CD4-positive, alpha-beta memory T cell (primary cell): ENCODE measurements around the gene RPA1. TPM values are rescaled to one million over a fixed set of nuclear protein-coding genes. Genes with fewer than 3 reads are reported as not detected.

Source experiments
- CTCF ChIA-PET: fragments of 350-600 bp; sonication (Branson Sonifier 250); formaldehyde crosslinking; loops from one replicate; lab custom pipeline; 2021; ENCODE audit warnings: inconsistent platforms; ENCODE audit not compliant: partially characterized antibody; lab: Charles Lee
- POLR2A ChIA-PET: fragments of 350-600 bp; sonication (Branson Sonifier 250); formaldehyde crosslinking; loops from one replicate; lab custom pipeline; 2021; ENCODE audit not compliant: partially characterized antibody; lab: Charles Lee
- DNase-seq, 5 donors: peaks; one replicate each; pipeline versions ENCODE4 v3.0.0 to v3.0.0-alpha.2; 2020 to 2022; ENCODE audit warnings: mixed read lengths in 1 of 5
- H3K27ac ChIP-seq: one replicate; pipeline ENCODE4 v1.7.0; 2013; ENCODE audit warnings: low read depth, low read length
- H3K27me3 ChIP-seq: 2 replicates; pipeline ENCODE4 v1.7.0; 2013; ENCODE audit warnings: mild to moderate bottlenecking, low read length, moderate library complexity; ENCODE audit not compliant: insufficient read depth
- H3K36me3 ChIP-seq: 2 replicates; pipeline ENCODE4 v1.7.0; 2013; ENCODE audit warnings: mild to moderate bottlenecking, low read length, moderate library complexity; ENCODE audit not compliant: insufficient read depth
- H3K4me1 ChIP-seq: 2 replicates; pipeline ENCODE4 v1.7.0; 2013; ENCODE audit warnings: mild to moderate bottlenecking, low read length, moderate library complexity; ENCODE audit not compliant: insufficient read depth
- H3K4me3 ChIP-seq, 2 donors: one replicate each; pipeline ENCODE4 v1.7.0; 2013; ENCODE audit warnings: low read length in 2 of 2, mild to moderate bottlenecking in 1 of 2
- H3K9me3 ChIP-seq, 2 donors: one replicate each; pipeline ENCODE4 v1.7.0; 2013; ENCODE audit warnings: low read length in 2 of 2, control low read depth in 1 of 2; ENCODE audit not compliant: control insufficient read depth in 1 of 2
- H3K27ac Mint-ChIP-seq, 7 donors: one replicate each; pipeline ENCODE4 v1.8.0; 2020 to 2021; ENCODE audit warnings: mixed read lengths in 7 of 7, mild to moderate bottlenecking in 6 of 7, inconsistent platforms in 3 of 7, moderate library complexity in 3 of 7
- H3K27me3 Mint-ChIP-seq, 2 donors: one replicate each; pipeline ENCODE4 v1.8.0; 2020 to 2021; ENCODE audit warnings: mixed read lengths in 2 of 2
- H3K36me3 Mint-ChIP-seq, 2 donors: one replicate each; pipeline ENCODE4 v1.8.0; 2020 to 2021; ENCODE audit warnings: mixed read lengths in 2 of 2, inconsistent platforms in 1 of 2, mild to moderate bottlenecking in 1 of 2
- H3K4me1 Mint-ChIP-seq, 4 donors: one replicate each; pipeline ENCODE4 v1.8.0; 2020 to 2021; ENCODE audit warnings: mixed read lengths in 4 of 4, mild to moderate bottlenecking in 1 of 4
- H3K4me3 Mint-ChIP-seq, 8 donors: one replicate each; pipeline ENCODE4 v1.8.0; 2020 to 2021; ENCODE audit warnings: mixed read lengths in 8 of 8, mild to moderate bottlenecking in 7 of 8, moderate library complexity in 6 of 8, inconsistent platforms in 3 of 8
- H3K9me3 Mint-ChIP-seq, 8 donors: one replicate each; pipeline ENCODE4 v1.8.0; 2020 to 2021; ENCODE audit warnings: mixed read lengths in 8 of 8, mild to moderate bottlenecking in 5 of 8, inconsistent platforms in 3 of 8, moderate library complexity in 1 of 8
- intact Hi-C: fragments of 100-400 bp; cut with micrococcal nuclease; formaldehyde crosslinking; loops from one replicate; pipeline ENCODE4 v1.15.1; 2023
- polyA plus RNA-seq, 2 donors: library from polyadenylated mRNA; unstranded; fragments of 300-500 nt; fragmentation: Illumina TruSeq; gene quantifications; one replicate each; pipeline ENCODE4 v1.2.3, GENCODE V29; 2021
- total RNA-seq, 2 experiments: library from RNA; stranded (reverse); gene quantifications; one replicate each; pipeline ENCODE4 v1.2.3, GENCODE V29; 2021

RPA1 gene
- total and polyA plus RNA-seq, 4 experiments from 2014 or later: 95.4 to 119 (median 107) TPM

- CTCF ChIA-PET: interaction anchor here (1.0 kb wide), 1 partner anchor 197 kb away, joined by 3 read pairs; no protein-coding TSS in a partner anchor
Measured at GRCh38 chr17:1918346-1919162, 88.7 kb downstream of the RPA1 start.

GRCh38 chr17:1919201-1919600, 89.4 kb downstream of the RPA1 start:
- Mint-ChIP-seq H3K27me3 (peaks cover 2 to 7% of the 10 kb centered on the region in 2 donors), H3K27ac (no peak overlapping the region), H3K36me3 (no peaks in the 10 kb centered on the region), H3K4me1 (no peaks in the 10 kb centered on the region), H3K4me3 (no peak overlapping the region), H3K9me3 (no peaks in the 10 kb centered on the region)
- H3K9me3 ChIP-seq: no peaks in the 10 kb centered on the region
- H3K4me1 ChIP-seq: no peaks in the 10 kb centered on the region
- intact Hi-C loops: no loop called here
- POLR2A ChIA-PET: no interaction called here
- H3K4me3 ChIP-seq: no peak overlapping the region
- DNase-seq: no peak
- CTCF ChIA-PET: interaction anchor here (1.0 kb wide), 1 partner anchor 198 kb away, joined by 3 read pairs; no protein-coding TSS in a partner anchor
- H3K36me3 ChIP-seq: no peaks in the 10 kb centered on the region
- no peak overlapping the region for H3K27ac ChIP-seq
- no peaks in the 10 kb centered on the region for H3K27me3 ChIP-seq

More at GRCh38 chr17:1918346-1919162, 88.7 kb downstream of the RPA1 start:
- H3K27me3 Mint-ChIP-seq: peaks cover 2 to 7% of the 10 kb centered on the region in 2 donors
- no peaks in the 10 kb centered on the region for H3K4me1 Mint-ChIP-seq
- no peak overlapping the region for H3K4me3 Mint-ChIP-seq
- intact Hi-C loops: no loop called here
- no peaks in the 10 kb centered on the region for H3K9me3 ChIP-seq
- H3K36me3 ChIP-seq: no peaks in the 10 kb centered on the region
- H3K27ac ChIP-seq: no peak overlapping the region
- DNase-seq: no peak
- no peaks in the 10 kb centered on the region for H3K9me3 Mint-ChIP-seq
- POLR2A ChIA-PET: no interaction called here
- no peak overlapping the region for H3K4me3 ChIP-seq
- H3K27me3 ChIP-seq: no peaks in the 10 kb centered on the region
- H3K36me3 Mint-ChIP-seq: no peaks in the 10 kb centered on the region
- H3K27ac Mint-ChIP-seq: no peak overlapping the region
- no peaks in the 10 kb centered on the region for H3K4me1 ChIP-seq

GRCh38 chr17:1920948-1921351, 91.1 kb downstream of the RPA1 start:
- H3K9me3 Mint-ChIP-seq: no peaks in the 10 kb centered on the region
- H3K4me3 Mint-ChIP-seq: no peak overlapping the region
- intact Hi-C loops: no loop called here
- no peak overlapping the region for H3K27ac Mint-ChIP-seq
- peaks cover under 1 to 4% of the 10 kb centered on the region in 2 donors for H3K27me3 Mint-ChIP-seq
- no peaks in the 10 kb centered on the region for H3K9me3 ChIP-seq
- H3K27me3 ChIP-seq: no peaks in the 10 kb centered on the region
- H3K36me3 ChIP-seq: no peaks in the 10 kb centered on the region
- H3K27ac ChIP-seq: no peak overlapping the region
- CTCF ChIA-PET: no interaction called here
- no peak for DNase-seq
- POLR2A ChIA-PET: no interaction called here
- no peaks in the 10 kb centered on the region for H3K4me1 ChIP-seq
- no peak overlapping the region for H3K4me3 ChIP-seq
- H3K36me3 Mint-ChIP-seq: no peaks in the 10 kb centered on the region
- H3K4me1 Mint-ChIP-seq: no peaks in the 10 kb centered on the region

GRCh38 chr17:1928976-1929375, 99.2 kb downstream of the RPA1 start:
- CTCF ChIA-PET: no interaction called here
- DNase-seq: no peak
- H3K4me1 ChIP-seq: no peaks in the 10 kb centered on the region

GRCh38 chr17:1930337-1930645, 100.5 kb downstream of the RPA1 start:
- no peak for DNase-seq
- no peaks in the 10 kb centered on the region for H3K4me1 ChIP-seq
- no peaks in the 10 kb centered on the region for H3K27me3 ChIP-seq
- peaks cover 0 to 4% of the 10 kb centered on the region in 2 donors for H3K27me3 Mint-ChIP-seq
- no peaks in the 10 kb centered on the region for H3K36me3 Mint-ChIP-seq
- H3K36me3 ChIP-seq: no peaks in the 10 kb centered on the region
- no peak overlapping the region for H3K27ac ChIP-seq
- no peaks in the 10 kb centered on the region for H3K9me3 ChIP-seq
- no peak overlapping the region for H3K27ac Mint-ChIP-seq
- ChIA-PET POLR2A (no interaction called here), CTCF (no interaction called here)
- H3K4me3 Mint-ChIP-seq: no peak overlapping the region
- H3K4me3 ChIP-seq: no peak overlapping the region
- no peaks in the 10 kb centered on the region for H3K4me1 Mint-ChIP-seq
- intact Hi-C loops: no loop called here
- H3K9me3 Mint-ChIP-seq: no peaks in the 10 kb centered on the region

More at GRCh38 chr17:1928976-1929375, 99.2 kb downstream of the RPA1 start:
- Mint-ChIP-seq H3K9me3 (no peaks in the 10 kb centered on the region), H3K27me3 (peaks cover 0 to 3% of the 10 kb centered on the region in 2 donors), H3K27ac (no peak overlapping the region), H3K36me3 (no peaks in the 10 kb centered on the region), H3K4me1 (no peaks in the 10 kb centered on the region), H3K4me3 (no peak overlapping the region)
- Histone ChIP-seq H3K4me3 (no peak overlapping the region), H3K27ac (no peak overlapping the region), H3K36me3 (no peaks in the 10 kb centered on the region), H3K9me3 (no peaks in the 10 kb centered on the region), H3K27me3 (no peaks in the 10 kb centered on the region)
- intact Hi-C loops: no loop called here
- POLR2A ChIA-PET: no interaction called here

- Mint-ChIP-seq H3K4me3 (no peak overlapping the region), H3K9me3 (no peaks in the 10 kb centered on the region), H3K27ac (no peak overlapping the region), H3K36me3 (no peaks in the 10 kb centered on the region), H3K4me1 (no peaks in the 10 kb centered on the region), H3K27me3 (peaks cover 0 to 4% of the 10 kb centered on the region in 2 donors)
- H3K36me3 ChIP-seq: no peaks in the 10 kb centered on the region
- no peaks in the 10 kb centered on the region for H3K27me3 ChIP-seq
- no peaks in the 10 kb centered on the region for H3K9me3 ChIP-seq
- ChIA-PET CTCF (no interaction called here), POLR2A (no interaction called here)
- DNase-seq: no peak
- no peak overlapping the region for H3K4me3 ChIP-seq
- H3K27ac ChIP-seq: no peak overlapping the region
- no peaks in the 10 kb centered on the region for H3K4me1 ChIP-seq
- intact Hi-C loops: no loop called here
Measured at GRCh38 chr17:1931844-1932579, 102.2 kb downstream of the RPA1 start.

- no peak for DNase-seq
- no peaks in the 10 kb centered on the region for H3K4me1 ChIP-seq
- Mint-ChIP-seq H3K9me3 (no peaks in the 10 kb centered on the region), H3K27me3 (peaks cover 0 to 4% of the 10 kb centered on the region in 2 donors), H3K4me1 (no peaks in the 10 kb centered on the region), H3K36me3 (no peaks in the 10 kb centered on the region), H3K4me3 (no peak overlapping the region), H3K27ac (no peak overlapping the region)
- no peak overlapping the region for H3K27ac ChIP-seq
- H3K27me3 ChIP-seq: no peaks in the 10 kb centered on the region
- H3K9me3 ChIP-seq: no peaks in the 10 kb centered on the region
- H3K4me3 ChIP-seq: no peak overlapping the region
- CTCF ChIA-PET: no interaction called here
- no peaks in the 10 kb centered on the region for H3K36me3 ChIP-seq
- intact Hi-C loops: no loop called here
- POLR2A ChIA-PET: no interaction called here
Measured at GRCh38 chr17:1933875-1934715, 104.3 kb downstream of the RPA1 start.
